Thyroid gland (tissue), 4 donors: ENCODE measurements around the gene ADAMTS9.

Experiments
- POLR2A ChIP-seq, 2 donors: fragments of 450-650 bp; IDR thresholded peaks; one replicate each; pipeline ENCODE4 v1.6.1; 2017; ENCODE audit warnings: antibody characterized with exemption in 2 of 2, mild to moderate bottlenecking in 2 of 2, moderate library complexity in 1 of 2
- TF ChIP-seq, protein P1 (sequence below), 6 experiments: fragments of 200-600 bp in 3 of 6; fragments of 450-650 bp in 3 of 6; sonication (generic) in 3 of 6; IDR thresholded peaks; one replicate each; pipeline ENCODE4 v1.5.1; 2016 to 2019; ENCODE audit warnings: antibody characterized with exemption in 6 of 6, mild to moderate bottlenecking in 2 of 6, inconsistent platforms in 1 of 6, moderate library complexity in 1 of 6

DNA sequence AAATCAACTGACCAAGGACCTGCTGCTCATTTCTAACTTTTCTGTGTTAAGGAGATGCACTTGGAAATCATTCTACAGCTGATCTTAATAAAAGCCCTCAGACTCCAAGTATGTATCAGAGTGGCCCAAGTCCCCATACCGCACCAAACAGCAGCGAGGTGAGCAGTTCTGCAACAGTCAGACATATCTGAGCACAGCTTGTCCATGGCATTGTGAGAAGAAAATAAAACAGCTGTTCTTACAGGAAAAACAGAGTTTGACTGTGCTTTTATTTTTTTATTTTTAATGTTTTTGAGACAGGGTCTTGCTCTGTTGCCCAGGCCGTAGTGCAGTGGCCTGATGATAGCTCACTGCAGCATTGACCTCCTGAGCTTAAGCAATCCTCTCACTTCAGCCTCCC is 131.8 kb downstream of the ADAMTS9 start:
- TF ChIP-seq, protein P1, sequence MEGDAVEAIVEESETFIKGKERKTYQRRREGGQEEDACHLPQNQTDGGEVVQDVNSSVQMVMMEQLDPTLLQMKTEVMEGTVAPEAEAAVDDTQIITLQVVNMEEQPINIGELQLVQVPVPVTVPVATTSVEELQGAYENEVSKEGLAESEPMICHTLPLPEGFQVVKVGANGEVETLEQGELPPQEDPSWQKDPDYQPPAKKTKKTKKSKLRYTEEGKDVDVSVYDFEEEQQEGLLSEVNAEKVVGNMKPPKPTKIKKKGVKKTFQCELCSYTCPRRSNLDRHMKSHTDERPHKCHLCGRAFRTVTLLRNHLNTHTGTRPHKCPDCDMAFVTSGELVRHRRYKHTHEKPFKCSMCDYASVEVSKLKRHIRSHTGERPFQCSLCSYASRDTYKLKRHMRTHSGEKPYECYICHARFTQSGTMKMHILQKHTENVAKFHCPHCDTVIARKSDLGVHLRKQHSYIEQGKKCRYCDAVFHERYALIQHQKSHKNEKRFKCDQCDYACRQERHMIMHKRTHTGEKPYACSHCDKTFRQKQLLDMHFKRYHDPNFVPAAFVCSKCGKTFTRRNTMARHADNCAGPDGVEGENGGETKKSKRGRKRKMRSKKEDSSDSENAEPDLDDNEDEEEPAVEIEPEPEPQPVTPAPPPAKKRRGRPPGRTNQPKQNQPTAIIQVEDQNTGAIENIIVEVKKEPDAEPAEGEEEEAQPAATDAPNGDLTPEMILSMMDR (IDR thresholded peaks at IDR 0.05) = no peak
- no peak for TF ChIP-seq POLR2A (IDR thresholded peaks at IDR 0.05)
